Measurements from ENCODE around the gene PHACTR3. TPM values are rescaled to one million over a fixed set of nuclear protein-coding genes. Genes with fewer than 3 reads are reported as not detected.

Gene PHACTR3
- total RNA-seq, 1 experiment from 2014 or later, result not detected

GRCh38 chr20:59810449-59811187 is 206.3 kb downstream of the PHACTR3 start:
- Histone ChIP-seq H3K56ac (ENCODE audit: insufficient read length, low read depth, low read length) (no peak overlapping the region), H3K9ac (ENCODE audit: extremely low read depth, insufficient read length, low read length) (no peak overlapping the region), H2BK120ac (ENCODE audit: low read depth, low read length, poor library complexity, severe bottlenecking) (no peak overlapping the region), H3K4me2 (ENCODE audit: insufficient read depth, insufficient read length, low read length) (no peak overlapping the region), H3T11ph (ENCODE audit: low read length) (no peak overlapping the region), H3K14ac (ENCODE audit: insufficient read depth, low read length) (no peak overlapping the region), H3K27me3 (ENCODE audit: insufficient read depth, low read length) (no peaks in the 10 kb centered on the region), H2BK12ac (ENCODE audit: insufficient read length, low read depth, low read length) (no peak overlapping the region), H4K91ac (ENCODE audit: insufficient read length, low read depth, low read length) (no peak overlapping the region), H2BK15ac (ENCODE audit: low read depth, low read length) (no peak overlapping the region), H4K20me1 (ENCODE audit: control insufficient read depth, insufficient read depth, insufficient read length) (no peaks in the 10 kb centered on the region), H3K18ac (ENCODE audit: insufficient read length, low read depth, low read length) (no peak overlapping the region), H4K5ac (ENCODE audit: insufficient read length, low read depth, low read length) (no peak overlapping the region), H3K79me1 (ENCODE audit: insufficient read depth, low read depth, low read length, poor library complexity, severe bottlenecking) (no peaks in the 10 kb centered on the region), H3K4ac (ENCODE audit: low read depth, low read length) (no peak overlapping the region), H3K27ac (ENCODE audit: insufficient read length, low read depth, low read length) (no peak overlapping the region), H3K79me2 (ENCODE audit: insufficient read depth, low read length) (no peaks in the 10 kb centered on the region), H2BK20ac (ENCODE audit: low read depth, low read length, poor library complexity, severe bottlenecking) (no peak overlapping the region), H4K8ac (replicated peaks; ENCODE audit: insufficient read length, low read depth, low read length) (no peak overlapping the region), H2AK5ac (ENCODE audit: insufficient read length, low read length) (no peak overlapping the region), H2BK5ac (ENCODE audit: insufficient read length, low read length) (no peak overlapping the region), H3K4me1 (ENCODE audit: insufficient read depth, low read length) (no peaks in the 10 kb centered on the region), H3K23me2 (ENCODE audit: insufficient read length, low read depth, low read length, poor library complexity, severe bottlenecking) (no peaks in the 10 kb centered on the region), H3K9me3 (ENCODE audit: control insufficient read depth, low read depth, low read length) (no peaks in the 10 kb centered on the region), H2AFZ (ENCODE audit: low read length) (no peak overlapping the region), H3K23ac (ENCODE audit: insufficient read length, low read depth, low read length) (no peak overlapping the region)
- TF ChIP-seq, protein P1, sequence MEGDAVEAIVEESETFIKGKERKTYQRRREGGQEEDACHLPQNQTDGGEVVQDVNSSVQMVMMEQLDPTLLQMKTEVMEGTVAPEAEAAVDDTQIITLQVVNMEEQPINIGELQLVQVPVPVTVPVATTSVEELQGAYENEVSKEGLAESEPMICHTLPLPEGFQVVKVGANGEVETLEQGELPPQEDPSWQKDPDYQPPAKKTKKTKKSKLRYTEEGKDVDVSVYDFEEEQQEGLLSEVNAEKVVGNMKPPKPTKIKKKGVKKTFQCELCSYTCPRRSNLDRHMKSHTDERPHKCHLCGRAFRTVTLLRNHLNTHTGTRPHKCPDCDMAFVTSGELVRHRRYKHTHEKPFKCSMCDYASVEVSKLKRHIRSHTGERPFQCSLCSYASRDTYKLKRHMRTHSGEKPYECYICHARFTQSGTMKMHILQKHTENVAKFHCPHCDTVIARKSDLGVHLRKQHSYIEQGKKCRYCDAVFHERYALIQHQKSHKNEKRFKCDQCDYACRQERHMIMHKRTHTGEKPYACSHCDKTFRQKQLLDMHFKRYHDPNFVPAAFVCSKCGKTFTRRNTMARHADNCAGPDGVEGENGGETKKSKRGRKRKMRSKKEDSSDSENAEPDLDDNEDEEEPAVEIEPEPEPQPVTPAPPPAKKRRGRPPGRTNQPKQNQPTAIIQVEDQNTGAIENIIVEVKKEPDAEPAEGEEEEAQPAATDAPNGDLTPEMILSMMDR (conservative IDR thresholded peaks at IDR 0.05), result no peak
- Mint-ChIP-seq H3K4me3 (no peak overlapping the region), H3K27ac (no peak overlapping the region), H3K4me1 (peaks cover 4 to 6% of the 10 kb centered on the region in 2 experiments), H3K36me3 (ENCODE audit: insufficient read depth in 1 of 3, low read depth in 3 of 3) (no peaks in the 10 kb centered on the region), H3K27me3 (ENCODE audit: low read depth) (peaks cover 10% of the 10 kb centered on the region), H3K9me3 (peaks cover 0 to 37% of the 10 kb centered on the region in 2 experiments; a peak in 2 of 5 replicates)
- DNase-seq, result peak; percentile 28
- no CpG with 5 or more reads among the region's 15 CpGs for WGBS (ENCODE audit: extremely low coverage, insufficient read length, low lambda C conversion rate)

All from H9 (cell line).